Measurements from ENCODE around the gene CHID1.

DNA sequence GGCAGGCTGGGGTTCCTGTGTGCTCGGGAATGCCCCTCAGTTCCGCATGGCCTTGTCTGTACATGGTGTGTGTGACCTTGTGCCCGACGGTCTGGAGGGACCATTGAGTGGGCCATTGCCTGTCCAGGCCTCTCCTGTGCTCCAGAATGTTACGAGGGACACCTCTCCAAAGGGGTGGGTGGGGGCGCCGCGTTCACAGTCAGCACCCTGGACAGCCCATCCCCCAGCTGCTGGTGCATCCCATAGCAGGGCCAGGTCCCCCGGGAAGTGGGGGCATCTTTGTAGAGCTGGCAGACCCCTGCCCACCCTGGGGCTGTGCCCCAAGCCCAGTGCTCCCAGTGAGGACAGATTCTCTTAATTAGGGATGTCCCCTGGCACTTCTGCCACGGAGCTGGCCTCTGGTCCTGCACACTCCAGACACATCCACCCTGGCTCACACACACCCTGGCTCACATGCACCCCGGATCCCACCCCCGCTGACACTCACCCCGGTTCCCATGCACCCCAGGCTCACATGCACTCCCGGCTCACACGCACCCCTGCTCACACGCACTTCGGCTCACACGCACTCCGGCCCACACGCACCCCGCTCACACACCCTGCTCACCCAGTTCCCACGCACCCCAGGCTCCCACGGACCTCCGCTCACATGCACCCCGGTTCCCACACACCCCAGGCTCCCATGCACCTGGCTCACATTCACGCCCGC is 52.4 kb downstream of the CHID1 start:
- TF ChIP-seq, protein P1, sequence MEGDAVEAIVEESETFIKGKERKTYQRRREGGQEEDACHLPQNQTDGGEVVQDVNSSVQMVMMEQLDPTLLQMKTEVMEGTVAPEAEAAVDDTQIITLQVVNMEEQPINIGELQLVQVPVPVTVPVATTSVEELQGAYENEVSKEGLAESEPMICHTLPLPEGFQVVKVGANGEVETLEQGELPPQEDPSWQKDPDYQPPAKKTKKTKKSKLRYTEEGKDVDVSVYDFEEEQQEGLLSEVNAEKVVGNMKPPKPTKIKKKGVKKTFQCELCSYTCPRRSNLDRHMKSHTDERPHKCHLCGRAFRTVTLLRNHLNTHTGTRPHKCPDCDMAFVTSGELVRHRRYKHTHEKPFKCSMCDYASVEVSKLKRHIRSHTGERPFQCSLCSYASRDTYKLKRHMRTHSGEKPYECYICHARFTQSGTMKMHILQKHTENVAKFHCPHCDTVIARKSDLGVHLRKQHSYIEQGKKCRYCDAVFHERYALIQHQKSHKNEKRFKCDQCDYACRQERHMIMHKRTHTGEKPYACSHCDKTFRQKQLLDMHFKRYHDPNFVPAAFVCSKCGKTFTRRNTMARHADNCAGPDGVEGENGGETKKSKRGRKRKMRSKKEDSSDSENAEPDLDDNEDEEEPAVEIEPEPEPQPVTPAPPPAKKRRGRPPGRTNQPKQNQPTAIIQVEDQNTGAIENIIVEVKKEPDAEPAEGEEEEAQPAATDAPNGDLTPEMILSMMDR (IDR thresholded peaks at IDR 0.05) = no peak
- TF ChIP-seq POLR2A (IDR thresholded peaks at IDR 0.05) = no peak
